B cell (primary cell): ENCODE results near the gene ATP8B2. TPM values are rescaled to one million over a fixed set of nuclear protein-coding genes. Genes with fewer than 3 reads are reported as not detected.

ENCODE experiments used
- ATAC-seq: fragments of 200-7000 bp; cut with Tn5 transposase; one replicate; pipeline ENCODE4 v1.10.0; 2021; ENCODE audit warnings: low read depth, mild to moderate bottlenecking, moderate number of reproducible peaks, moderate library complexity
- CTCF ChIA-PET: fragments of 350-600 bp; sonication (Branson Sonifier 250); formaldehyde crosslinking; loops from one replicate; lab custom pipeline; 2021; ENCODE audit warnings: antibody characterized with exemption, inconsistent platforms; lab: Charles Lee
- POLR2A ChIA-PET: fragments of 350-600 bp; sonication (Branson Sonifier 250); formaldehyde crosslinking; loops from one replicate; lab custom pipeline; 2021; ENCODE audit warnings: antibody characterized with exemption; lab: Charles Lee
- DNase-seq: peaks from one replicate; pipeline ENCODE4 v3.0.0; 2013
- H2AFZ ChIP-seq: 2 replicates; pipeline ENCODE4 v1.6.1; 2012; ENCODE audit warnings: mild to moderate bottlenecking, low read depth, low read length; ENCODE audit not compliant: insufficient read depth, poor library complexity, severe bottlenecking
- H3K27ac ChIP-seq, 2 donors: 1 replicate in 1 of 2; 2 replicates in 1 of 2; pipeline ENCODE4 v1.5.1; 2012 to 2013; ENCODE audit warnings: low read length in 2 of 2, mild to moderate bottlenecking in 2 of 2, moderate library complexity in 1 of 2
- H3K27me3 ChIP-seq, 4 experiments: fragments of 200-600 bp in 1 of 4; sonication (generic) in 1 of 4; replicated peaks in 1 of 4; 1 replicate in 2 of 4; 2 replicates in 2 of 4; pipeline versions ENCODE4 v1.6.1 to v1.7.0; 2013 to 2016; ENCODE audit warnings: low read length in 3 of 4, mild to moderate bottlenecking in 2 of 4, mixed read lengths in 1 of 4, moderate library complexity in 1 of 4; ENCODE audit not compliant: insufficient read depth in 4 of 4, control insufficient read depth in 3 of 4; ENCODE audit errors: control extremely low read depth in 1 of 4
- H3K36me3 ChIP-seq, 2 experiments: replicated peaks in 1 of 2; 1 replicate in 1 of 2; 2 replicates in 1 of 2; pipeline versions ENCODE4 v1.6.1 to v1.7.1; 2013; ENCODE audit warnings: low read length in 1 of 2; ENCODE audit not compliant: insufficient read depth in 2 of 2, control insufficient read depth in 1 of 2; ENCODE audit errors: control extremely low read depth in 1 of 2, extremely low read depth in 1 of 2
- H3K4me1 ChIP-seq, 2 donors: fragments of 200-600 bp in 1 of 2; sonication (generic) in 1 of 2; 1 replicate in 1 of 2; 2 replicates in 1 of 2; pipeline versions ENCODE4 v1.5.1 to v1.6.1; 2013 to 2017; ENCODE audit warnings: low read length in 2 of 2; ENCODE audit not compliant: control insufficient read depth in 2 of 2, insufficient read depth in 2 of 2
- H3K4me2 ChIP-seq: replicated peaks from 2 replicates; pipeline ENCODE3; 2012; ENCODE audit warnings: mild to moderate bottlenecking, low read depth, low read length; ENCODE audit not compliant: poor library complexity, severe bottlenecking
- H3K4me3 ChIP-seq, 5 experiments: fragments of 200-600 bp in 1 of 5; sonication (generic) in 1 of 5; 1 replicate in 3 of 5; 2 replicates in 2 of 5; pipeline versions ENCODE4 v1.5.1 to v1.7.0; 2011 to 2016; ENCODE audit warnings: low read length in 4 of 5, mild to moderate bottlenecking in 4 of 5, low read depth in 2 of 5, control low read depth in 1 of 5, moderate library complexity in 1 of 5; ENCODE audit not compliant: insufficient read depth in 1 of 5; ENCODE audit errors: control extremely low read depth in 1 of 5, extremely low read depth in 1 of 5
- H3K79me2 ChIP-seq: fragments of 200-600 bp; sonication (generic); one replicate; pipeline ENCODE4 v1.6.0; 2016; ENCODE audit warnings: low read length; ENCODE audit not compliant: control insufficient read depth, insufficient read depth
- H3K9ac ChIP-seq: fragments of 200-600 bp; sonication (generic); 2 replicates; pipeline ENCODE4 v1.6.1; 2017; ENCODE audit warnings: mild to moderate bottlenecking, low read length, moderate library complexity
- H3K9me3 ChIP-seq, 3 donors: one replicate each; pipeline versions ENCODE4 v1.6.1 to v1.7.1; 2013; ENCODE audit warnings: low read length in 2 of 3; ENCODE audit not compliant: control insufficient read depth in 2 of 3, insufficient read depth in 1 of 3; ENCODE audit errors: control extremely low read depth in 1 of 3
- H4K20me1 ChIP-seq: 2 replicates; pipeline ENCODE4 v1.6.0; 2012; ENCODE audit warnings: mild to moderate bottlenecking, low read length; ENCODE audit not compliant: insufficient read depth, control insufficient read depth, poor library complexity, severe bottlenecking
- H3K27ac Mint-ChIP-seq: one replicate; pipeline ENCODE4 v1.8.0; 2021; ENCODE audit warnings: mixed read lengths
- H3K27me3 Mint-ChIP-seq: one replicate; pipeline ENCODE4 v1.8.0; 2021; ENCODE audit warnings: mixed read lengths
- H3K4me1 Mint-ChIP-seq: one replicate; pipeline ENCODE4 v1.8.0; 2021; ENCODE audit warnings: mixed read lengths
- H3K4me3 Mint-ChIP-seq: one replicate; pipeline ENCODE4 v1.8.0; 2021; ENCODE audit warnings: mixed read lengths
- H3K9me3 Mint-ChIP-seq: one replicate; pipeline ENCODE4 v1.8.0; 2022; ENCODE audit warnings: mixed read lengths; ENCODE audit not compliant: insufficient read depth
- EZH2 ChIP-seq: IDR thresholded peaks from 2 replicates; pipeline ENCODE4 v1.6.1; 2012; ENCODE audit warnings: borderline replicate concordance, low read depth, mild to moderate bottlenecking, moderate library complexity, low read length; ENCODE audit not compliant: insufficient read depth, poor library complexity, severe bottlenecking
- WGBS: methylation state at CpG from one replicate; pipeline ENCODE4 v1.1.5; 2013; ENCODE audit warnings: missing lambda C conversion rate; ENCODE audit not compliant: insufficient coverage; 5-methylcytosine and 5-hydroxymethylcytosine counted together
- intact Hi-C: fragments of 100-400 bp; cut with micrococcal nuclease; formaldehyde crosslinking; loops from one replicate; pipeline ENCODE4 v1.10.0; 2022
- polyA plus RNA-seq: library from polyadenylated mRNA; depleted of rRNA; stranded (reverse); fragments of >200 nt; gene quantifications from 2 replicates; pipeline ENCODE4 v1.2.3, GENCODE V29; 2012
- total RNA-seq, 2 donors: library from RNA; stranded (reverse); fragments of 120-200 nt in 1 of 2; gene quantifications; 1 replicate in 1 of 2; 2 replicates in 1 of 2; pipeline versions ENCODE4 v1.2.3 to v1.2.4, GENCODE V29; 2013 to 2022
- TF ChIP-seq, protein P1 (sequence below): fragments of 200-600 bp; IDR thresholded peaks from one replicate; pipeline ENCODE4 v1.8.0; 2022; ENCODE audit warnings: antibody characterized with exemption, mild to moderate bottlenecking

The ATP8B2 gene
- total and polyA plus RNA-seq, 2 donors (not counting 1 experiment from before 2014, with no cell fraction given), result 31.1 to 50.2 TPM

DNA sequence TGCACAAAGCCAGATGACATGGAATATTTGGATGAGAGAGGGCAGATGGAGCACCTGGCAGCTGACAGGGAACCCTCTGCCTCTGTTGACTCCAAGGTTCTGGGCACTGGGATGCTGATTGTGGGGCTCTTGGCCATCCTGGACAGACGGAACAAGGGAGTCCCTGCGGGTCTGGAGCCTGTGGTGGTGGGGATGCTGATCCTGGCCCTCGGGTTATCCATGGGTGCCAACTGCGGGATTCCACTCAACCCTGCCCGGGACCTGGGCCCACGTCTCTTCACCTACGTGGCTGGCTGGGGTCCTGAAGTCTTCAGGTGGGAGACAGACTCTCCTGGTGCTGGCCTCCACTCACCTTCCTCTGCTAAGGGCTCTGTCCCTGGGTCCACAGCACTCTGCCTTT, 1.8 kb upstream of the ATP8B2 start:
- peaks cover 31% of the 10 kb centered on the region for H3K4me1 Mint-ChIP-seq

DNA sequence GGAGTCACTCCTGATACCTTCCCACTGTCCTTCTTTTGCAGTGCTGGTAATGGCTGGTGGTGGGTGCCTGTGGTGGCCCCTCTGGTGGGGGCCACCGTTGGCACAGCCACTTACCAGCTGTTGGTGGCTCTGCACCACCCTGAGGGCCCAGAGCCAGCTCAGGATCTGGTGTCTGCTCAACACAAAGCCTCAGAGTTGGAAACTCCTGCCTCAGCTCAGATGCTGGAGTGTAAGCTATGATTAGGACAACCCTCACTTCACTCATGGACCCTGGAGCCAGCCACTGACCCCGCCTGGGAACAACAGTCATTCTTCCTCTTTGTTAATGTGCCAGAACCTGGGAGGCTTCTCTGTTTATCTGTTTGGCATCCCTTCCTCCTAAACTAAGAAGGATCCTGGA, 1.1 kb upstream of the ATP8B2 start:
- Mint-ChIP-seq H3K9me3 (no peaks in the 10 kb centered on the region), H3K4me1 (peaks cover 35% of the 10 kb centered on the region), H3K27ac (peak overlapping the region; percentile 32), H3K4me3 (peak overlapping the region; percentile 93), H3K27me3 (peaks cover 18% of the 10 kb centered on the region)
- CTCF ChIA-PET, result interaction anchor here (1.0 to 8.8 kb wide), 5 partner anchors 11 to 222 kb away, joined by 3 to 148 read pairs (median 3); no protein-coding TSS in a partner anchor
- Histone ChIP-seq H3K4me2 (peak overlapping the region; percentile 92), H3K36me3 (no peaks in the 10 kb centered on the region), H3K9ac (peak overlapping the region; percentile 78), H3K9me3 (no peaks in the 10 kb centered on the region), H3K27ac (no peak overlapping the region), H2AFZ (peak overlapping the region; percentile 94), H3K4me1 (peaks cover 28 to 40% of the 10 kb centered on the region in 2 donors), H3K27me3 (peaks cover 0 to 18% (median 3%) of the 10 kb centered on the region in 4 experiments), H4K20me1 (peaks cover 6% of the 10 kb centered on the region), H3K4me3 (peak overlapping the region in 3 of 5 experiments; percentile 87 to 90 (median 88)), H3K79me2 (no peaks in the 10 kb centered on the region)
- POLR2A ChIA-PET, result interaction anchor here (0.7 kb wide), 1 partner anchor 104 kb away, joined by 3 read pairs; the partner anchor contains the start of gene UBAP2L
- TF ChIP-seq, protein P1, sequence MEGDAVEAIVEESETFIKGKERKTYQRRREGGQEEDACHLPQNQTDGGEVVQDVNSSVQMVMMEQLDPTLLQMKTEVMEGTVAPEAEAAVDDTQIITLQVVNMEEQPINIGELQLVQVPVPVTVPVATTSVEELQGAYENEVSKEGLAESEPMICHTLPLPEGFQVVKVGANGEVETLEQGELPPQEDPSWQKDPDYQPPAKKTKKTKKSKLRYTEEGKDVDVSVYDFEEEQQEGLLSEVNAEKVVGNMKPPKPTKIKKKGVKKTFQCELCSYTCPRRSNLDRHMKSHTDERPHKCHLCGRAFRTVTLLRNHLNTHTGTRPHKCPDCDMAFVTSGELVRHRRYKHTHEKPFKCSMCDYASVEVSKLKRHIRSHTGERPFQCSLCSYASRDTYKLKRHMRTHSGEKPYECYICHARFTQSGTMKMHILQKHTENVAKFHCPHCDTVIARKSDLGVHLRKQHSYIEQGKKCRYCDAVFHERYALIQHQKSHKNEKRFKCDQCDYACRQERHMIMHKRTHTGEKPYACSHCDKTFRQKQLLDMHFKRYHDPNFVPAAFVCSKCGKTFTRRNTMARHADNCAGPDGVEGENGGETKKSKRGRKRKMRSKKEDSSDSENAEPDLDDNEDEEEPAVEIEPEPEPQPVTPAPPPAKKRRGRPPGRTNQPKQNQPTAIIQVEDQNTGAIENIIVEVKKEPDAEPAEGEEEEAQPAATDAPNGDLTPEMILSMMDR, result no peak
- no peak for TF ChIP-seq EZH2
- intact Hi-C loops, result loop anchor here (1.0 to 10.0 kb wide), 3 partner anchors 11 to 223 kb away; partner anchors contain the start of gene IL6R
- peak; percentile 25 for DNase-seq
- 100% methylated on average over 1 of the region's 2 CpGs for WGBS
- ATAC-seq, result no peak

More for the DNA sequence above, 1.8 kb upstream of the ATP8B2 start:
- no peak overlapping the region for H3K4me2 ChIP-seq
- DNase-seq, result no peak
- POLR2A ChIA-PET, result no interaction called here
- no peak overlapping the region for H3K27ac Mint-ChIP-seq
- over 99% methylated on average over 6 of the region's 7 CpGs for WGBS
- H3K4me3 Mint-ChIP-seq, result no peak overlapping the region
- no peak overlapping the region for H3K9ac ChIP-seq
- H3K79me2 ChIP-seq, result no peaks in the 10 kb centered on the region
- H3K36me3 ChIP-seq, result no peaks in the 10 kb centered on the region
- ATAC-seq, result no peak
- H3K4me3 ChIP-seq, result no peak overlapping the region
- H3K9me3 Mint-ChIP-seq, result no peaks in the 10 kb centered on the region
- peaks cover 6% of the 10 kb centered on the region for H4K20me1 ChIP-seq
- no peak overlapping the region for H3K27ac ChIP-seq
- no peak overlapping the region for H2AFZ ChIP-seq
- H3K27me3 Mint-ChIP-seq, result peaks cover 18% of the 10 kb centered on the region
- TF ChIP-seq, protein P1, result no peak
- no peak for TF ChIP-seq EZH2
- CTCF ChIA-PET, result interaction anchor here (1.0 to 8.8 kb wide), 4 partner anchors 12 to 223 kb away, joined by 3 to 148 read pairs (median 4); no protein-coding TSS in a partner anchor
- peaks cover 23 to 35% of the 10 kb centered on the region in 2 donors for H3K4me1 ChIP-seq
- peaks cover 0 to 18% (median 3%) of the 10 kb centered on the region in 4 experiments for H3K27me3 ChIP-seq
- intact Hi-C loops, result loop anchor here (5.0 to 10.0 kb wide), 2 partner anchors 81 to 224 kb away; partner anchors contain the start of gene IL6R
- H3K9me3 ChIP-seq, result no peaks in the 10 kb centered on the region
